Ovary (tissue), 3 donors: ENCODE measurements around the gene ZBTB39.

Experiments
- CTCF ChIP-seq, 3 donors: fragments of 450-650 bp in 2 of 3; fragments of 200-600 bp in 1 of 3; IDR thresholded peaks; one replicate each; pipeline versions ENCODE4 v1.5.1 to v1.8.0; 2016 to 2022; ENCODE audit warnings: antibody characterized with exemption in 3 of 3, mild to moderate bottlenecking in 1 of 3
- EP300 ChIP-seq: sonication (generic); formaldehyde crosslinking; IDR thresholded peaks from one replicate; pipeline ENCODE4 v1.6.1; 2017; ENCODE audit warnings: antibody characterized with exemption
- POLR2A ChIP-seq: fragments of 450-650 bp; IDR thresholded peaks from one replicate; pipeline ENCODE4 v1.6.1; 2017; ENCODE audit warnings: antibody characterized with exemption, mild to moderate bottlenecking, moderate library complexity
- donor health status: DM: no; HTN: no; CAD: no.

GRCh38 chr12:57033431-57033830, 27.1 kb upstream of the ZBTB39 start:
- TF ChIP-seq CTCF (IDR thresholded peaks at IDR 0.05) (no peak), EP300 (no peak), POLR2A (no peak)
